WTC11 (cell line): ENCODE measurements around the gene THSD4. TPM values are rescaled to one million over a fixed set of nuclear protein-coding genes. Genes with fewer than 3 reads are reported as not detected.

Experiments used
- ATAC-seq: fragments of 200-7000 bp; cut with Tn5 transposase; 2 replicates; pipeline ENCODE4 v1.10.0; 2021; ENCODE audit warnings: mild to moderate bottlenecking, moderate library complexity
- CTCF ChIA-PET: fragments of 300-600 bp; sonication (Branson Sonifier 250); formaldehyde crosslinking; loops from one replicate; lab custom pipeline; 2021; ENCODE audit warnings: antibody characterized with exemption; lab: Charles Lee
- POLR2A ChIA-PET: fragments of 350-600 bp; sonication (Branson Sonifier 250); formaldehyde crosslinking; loops from one replicate; lab custom pipeline; 2021; ENCODE audit warnings: antibody characterized with exemption; lab: Charles Lee
- DNase-seq: peaks from one replicate; pipeline ENCODE4 v3.0.0; 2021; ENCODE audit warnings: low spot score
- H3K27ac Mint-ChIP-seq: 2 replicates; pipeline ENCODE4 v1.8.0; 2021; ENCODE audit warnings: mixed read lengths
- H3K27me3 Mint-ChIP-seq: 2 replicates; pipeline ENCODE4 v1.8.0; 2021; ENCODE audit warnings: low read depth, mild to moderate bottlenecking, moderate library complexity, mixed read lengths
- H3K36me3 Mint-ChIP-seq: 2 replicates; pipeline ENCODE4 v1.8.0; 2021; ENCODE audit warnings: mixed read lengths
- H3K4me1 Mint-ChIP-seq: 2 replicates; pipeline ENCODE4 v1.8.0; 2022; ENCODE audit warnings: mixed read lengths
- H3K4me3 Mint-ChIP-seq: 2 replicates; pipeline ENCODE4 v1.8.0; 2021; ENCODE audit warnings: mild to moderate bottlenecking, moderate library complexity, mixed read lengths
- H3K9me3 Mint-ChIP-seq: 2 replicates; pipeline ENCODE4 v1.8.0; 2021; ENCODE audit warnings: mixed read lengths
- ATF3 ChIP-seq: sonication (generic); formaldehyde crosslinking; conservative IDR thresholded peaks from 2 replicates; pipeline ENCODE4 v1.8.1; 2022; ENCODE audit warnings: mild to moderate bottlenecking, missing genetic modification reagents
- CTCF ChIP-seq: fragments of 200-600 bp; IDR thresholded peaks from 2 replicates; pipeline ENCODE4 v1.8.0; 2022; ENCODE audit warnings: antibody characterized with exemption
- EMX1 ChIP-seq: fragments of 250-450 bp; sonication (Bioruptor Pico); IDR thresholded peaks from 2 replicates; pipeline ENCODE4 v1.8.0; 2021; ENCODE audit warnings: mild to moderate bottlenecking
- GABPB1 ChIP-seq: sonication (generic); formaldehyde crosslinking; IDR thresholded peaks from 2 replicates; pipeline ENCODE4 v1.8.1; 2023; ENCODE audit warnings: mild to moderate bottlenecking, missing genetic modification reagents
- MAX ChIP-seq: sonication (generic); formaldehyde crosslinking; IDR thresholded peaks from 2 replicates; pipeline ENCODE4 v1.8.0; 2022; ENCODE audit warnings: mild to moderate bottlenecking, missing genetic modification reagents
- PREB ChIP-seq: sonication (generic); formaldehyde crosslinking; IDR thresholded peaks from 2 replicates; pipeline ENCODE4 v1.8.1; 2022; ENCODE audit warnings: mild to moderate bottlenecking, missing genetic modification reagents, moderate library complexity, borderline replicate concordance
- SMAD3 ChIP-seq: sonication (generic); formaldehyde crosslinking; IDR thresholded peaks from 2 replicates; pipeline ENCODE4 v1.8.0; 2022; ENCODE audit warnings: missing genetic modification reagents, mild to moderate bottlenecking, borderline replicate concordance
- TEAD1 ChIP-seq: sonication (generic); formaldehyde crosslinking; IDR thresholded peaks from 2 replicates; pipeline ENCODE4 v1.8.0; 2022; ENCODE audit warnings: mild to moderate bottlenecking, missing genetic modification reagents
- TEAD4 ChIP-seq: sonication (generic); formaldehyde crosslinking; IDR thresholded peaks from 2 replicates; pipeline ENCODE4 v1.8.0; 2022; ENCODE audit warnings: mild to moderate bottlenecking, missing genetic modification reagents
- ZBTB43 ChIP-seq: sonication (generic); formaldehyde crosslinking; IDR thresholded peaks from 2 replicates; pipeline ENCODE4 v1.8.1; 2023; ENCODE audit warnings: mild to moderate bottlenecking, missing genetic modification reagents
- ZNF232 ChIP-seq: sonication (generic); formaldehyde crosslinking; IDR thresholded peaks from 2 replicates; pipeline ENCODE4 v1.8.0; 2022; ENCODE audit warnings: mild to moderate bottlenecking, missing genetic modification reagents
- ZNF416 ChIP-seq: fragments of 250-450 bp; sonication (Bioruptor Pico); IDR thresholded peaks from 2 replicates; pipeline ENCODE4 v1.9.0; 2021; ENCODE audit warnings: mild to moderate bottlenecking, inconsistent platforms
- ZSCAN18 ChIP-seq: fragments of 250-450 bp; sonication (Bioruptor Pico); IDR thresholded peaks from 2 replicates; pipeline ENCODE4 v2.1.2; 2022; ENCODE audit warnings: mild to moderate bottlenecking, moderate library complexity
- total RNA-seq: library from RNA; stranded (reverse); gene quantifications from 3 replicates; pipeline ENCODE4 v1.2.3, GENCODE V29; 2021
- TF ChIP-seq, protein P1 (sequence below): fragments of 250-450 bp; sonication (Bioruptor Pico); IDR thresholded peaks from 2 replicates; pipeline ENCODE4 v1.9.0; 2021; ENCODE audit warnings: mild to moderate bottlenecking, borderline replicate concordance

Gene THSD4
- total RNA-seq, 1 experiment from 2014 or later: 7.8 TPM

- Mint-ChIP-seq H3K4me3 (no peak overlapping the region), H3K4me1 (peaks cover 50% of the 10 kb centered on the region), H3K36me3 (no peaks in the 10 kb centered on the region), H3K9me3 (no peaks in the 10 kb centered on the region), H3K27me3 (no peaks in the 10 kb centered on the region), H3K27ac (no peak overlapping the region)
- DNase-seq (peak; percentile 37), ATAC-seq (peak; percentile 72)
- ChIA-PET POLR2A (no interaction called here), CTCF (interaction anchor here (0.6 to 2.3 kb wide), 4 partner anchors 76 to 167 kb away, joined by 3 to 10 read pairs (median 4); no protein-coding TSS in a partner anchor)
- TF ChIP-seq PREB (CRISPR knock-in tag) (no peak), ZBTB43 (CRISPR knock-in tag) (no peak), TEAD1 (CRISPR knock-in tag) (no peak), TEAD4 (CRISPR knock-in tag) (no peak), EMX1 (CRISPR knock-in tag) (no peak), GABPB1 (CRISPR knock-in tag) (no peak), ATF3 (CRISPR knock-in tag) (no peak), ZSCAN18 (CRISPR knock-in tag) (no peak), SMAD3 (CRISPR knock-in tag) (no peak), MAX (CRISPR knock-in tag) (no peak), ZNF416 (CRISPR knock-in tag) (no peak), CTCF (no peak), ZNF232 (no peak)
- TF ChIP-seq, protein P1, sequence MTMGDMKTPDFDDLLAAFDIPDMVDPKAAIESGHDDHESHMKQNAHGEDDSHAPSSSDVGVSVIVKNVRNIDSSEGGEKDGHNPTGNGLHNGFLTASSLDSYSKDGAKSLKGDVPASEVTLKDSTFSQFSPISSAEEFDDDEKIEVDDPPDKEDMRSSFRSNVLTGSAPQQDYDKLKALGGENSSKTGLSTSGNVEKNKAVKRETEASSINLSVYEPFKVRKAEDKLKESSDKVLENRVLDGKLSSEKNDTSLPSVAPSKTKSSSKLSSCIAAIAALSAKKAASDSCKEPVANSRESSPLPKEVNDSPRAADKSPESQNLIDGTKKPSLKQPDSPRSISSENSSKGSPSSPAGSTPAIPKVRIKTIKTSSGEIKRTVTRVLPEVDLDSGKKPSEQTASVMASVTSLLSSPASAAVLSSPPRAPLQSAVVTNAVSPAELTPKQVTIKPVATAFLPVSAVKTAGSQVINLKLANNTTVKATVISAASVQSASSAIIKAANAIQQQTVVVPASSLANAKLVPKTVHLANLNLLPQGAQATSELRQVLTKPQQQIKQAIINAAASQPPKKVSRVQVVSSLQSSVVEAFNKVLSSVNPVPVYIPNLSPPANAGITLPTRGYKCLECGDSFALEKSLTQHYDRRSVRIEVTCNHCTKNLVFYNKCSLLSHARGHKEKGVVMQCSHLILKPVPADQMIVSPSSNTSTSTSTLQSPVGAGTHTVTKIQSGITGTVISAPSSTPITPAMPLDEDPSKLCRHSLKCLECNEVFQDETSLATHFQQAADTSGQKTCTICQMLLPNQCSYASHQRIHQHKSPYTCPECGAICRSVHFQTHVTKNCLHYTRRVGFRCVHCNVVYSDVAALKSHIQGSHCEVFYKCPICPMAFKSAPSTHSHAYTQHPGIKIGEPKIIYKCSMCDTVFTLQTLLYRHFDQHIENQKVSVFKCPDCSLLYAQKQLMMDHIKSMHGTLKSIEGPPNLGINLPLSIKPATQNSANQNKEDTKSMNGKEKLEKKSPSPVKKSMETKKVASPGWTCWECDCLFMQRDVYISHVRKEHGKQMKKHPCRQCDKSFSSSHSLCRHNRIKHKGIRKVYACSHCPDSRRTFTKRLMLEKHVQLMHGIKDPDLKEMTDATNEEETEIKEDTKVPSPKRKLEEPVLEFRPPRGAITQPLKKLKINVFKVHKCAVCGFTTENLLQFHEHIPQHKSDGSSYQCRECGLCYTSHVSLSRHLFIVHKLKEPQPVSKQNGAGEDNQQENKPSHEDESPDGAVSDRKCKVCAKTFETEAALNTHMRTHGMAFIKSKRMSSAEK: no peak
These were observed 536.5 kb downstream of the THSD4 start for GRCh38 chr15:71651750-71652186.
